ENCODE data around the gene HSD17B12. TPM values are rescaled to one million over a fixed set of nuclear protein-coding genes. Genes with fewer than 3 reads are reported as not detected.
"Not testable (repeated sequence)": the region's sequence is repeated elsewhere in the genome, so short reads cannot be mapped to it uniquely, and the experiment has no call there.

Gene HSD17B12
- total RNA-seq, 1 experiment from 2014 or later = 96.9 TPM

DNA sequence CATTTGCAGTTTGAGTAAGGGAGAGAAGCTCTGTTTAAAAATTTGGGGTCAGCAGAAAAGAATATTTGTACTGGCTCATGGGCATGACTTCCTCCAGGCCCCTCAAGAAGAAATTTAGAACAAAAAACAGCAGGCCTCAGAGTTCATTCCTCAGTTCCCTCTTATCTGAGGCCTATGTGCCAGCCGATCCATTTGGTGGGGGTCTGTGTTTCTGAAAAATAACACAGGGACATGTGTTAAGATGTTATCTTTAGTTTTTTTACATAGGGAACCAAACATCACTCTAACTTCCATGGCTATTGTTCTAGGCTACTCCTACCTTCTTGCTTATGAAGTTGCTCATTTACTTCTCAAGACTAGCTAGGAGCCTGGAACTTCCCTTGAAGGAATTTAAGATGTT, 16.2 kb upstream of the HSD17B12 start:
- Histone ChIP-seq H3K4me1 (replicated peaks) (no peaks in the 10 kb centered on the region), H3K36me3 (no peaks in the 10 kb centered on the region), H3K9me3 (replicated peaks) (no peaks in the 10 kb centered on the region), H3K4me3 (no peak overlapping the region), H3K27me3 (replicated peaks) (peaks cover 36% of the 10 kb centered on the region), H3K27ac (no peak overlapping the region)
- DNase-seq (ENCODE audit: low read depth in 1 of 2, low spot score in 2 of 2) = no peak

- H3K27me3 ChIP-seq (replicated peaks); H3K36me3 ChIP-seq; H3K4me1 ChIP-seq (replicated peaks); H3K27ac ChIP-seq; H3K4me3 ChIP-seq; H3K9me3 ChIP-seq (replicated peaks); DNase-seq (ENCODE audit: low read depth in 1 of 2, low spot score in 2 of 2): not testable (repeated sequence)
Observed at GRCh38 chr11:43671284-43671683, 9.3 kb upstream of the HSD17B12 start.

DNA sequence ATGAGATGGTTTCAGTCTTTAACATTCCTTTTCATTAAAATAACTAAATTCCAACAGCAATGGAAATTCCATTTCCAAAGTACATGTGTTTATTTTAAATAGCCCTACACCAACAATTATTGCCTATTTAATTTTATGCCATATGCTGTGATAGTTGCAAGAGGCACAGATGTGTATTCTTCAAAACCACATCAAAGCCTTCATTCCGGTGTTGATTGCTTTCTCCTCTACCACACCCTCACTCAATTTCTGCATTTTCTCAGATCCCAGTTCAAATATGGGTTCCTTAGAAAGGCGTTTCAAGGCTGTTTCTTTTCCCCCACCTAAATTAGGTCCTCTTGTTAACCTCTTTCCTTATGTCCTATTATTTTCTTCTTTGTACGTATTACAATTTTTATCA, 6.0 kb upstream of the HSD17B12 start:
- Histone ChIP-seq H3K4me3 (no peak overlapping the region), H3K9me3 (replicated peaks) (no peaks in the 10 kb centered on the region), H3K4me1 (replicated peaks) (no peaks in the 10 kb centered on the region), H3K27me3 (replicated peaks) (no peaks in the 10 kb centered on the region), H3K36me3 (no peaks in the 10 kb centered on the region), H3K27ac (no peak overlapping the region)
- no peak for DNase-seq (ENCODE audit: low read depth in 1 of 2, low spot score in 2 of 2)

- Histone ChIP-seq H3K27me3 (replicated peaks) (no peaks in the 10 kb centered on the region), H3K4me1 (replicated peaks) (peaks cover 6% of the 10 kb centered on the region), H3K27ac (no peak overlapping the region), H3K9me3 (replicated peaks) (no peaks in the 10 kb centered on the region), H3K36me3 (peaks cover 4% of the 10 kb centered on the region; the same call in 1 of the 2 replicates), H3K4me3 (no peak overlapping the region)
- no peak for DNase-seq (ENCODE audit: low read depth in 1 of 2, low spot score in 2 of 2)
Observed at GRCh38 chr11:43676933-43677332, 3.6 kb upstream of the HSD17B12 start.

- H3K4me1 ChIP-seq (replicated peaks) = peaks cover 9% of the 10 kb centered on the region
- H3K36me3 ChIP-seq = peaks cover 15% of the 10 kb centered on the region
- H3K4me3 ChIP-seq = peak overlapping the region; percentile 67
- peak overlapping the region; percentile 72 for H3K27ac ChIP-seq
- no peak for DNase-seq (ENCODE audit: low read depth in 1 of 2, low spot score in 2 of 2)
- no peaks in the 10 kb centered on the region for H3K9me3 ChIP-seq (replicated peaks)
- no peaks in the 10 kb centered on the region for H3K27me3 ChIP-seq (replicated peaks)
Observed at GRCh38 chr11:43681401-43681942, 934 bp downstream of the HSD17B12 start.

- peaks cover 15% of the 10 kb centered on the region for H3K36me3 ChIP-seq
- H3K27ac ChIP-seq; H3K4me1 ChIP-seq (replicated peaks); DNase-seq (ENCODE audit: low read depth in 1 of 2, low spot score in 2 of 2); H3K27me3 ChIP-seq (replicated peaks); H3K9me3 ChIP-seq (replicated peaks): not testable (repeated sequence)
- peak overlapping the region; percentile 67; the same call in 1 of the 2 replicates for H3K4me3 ChIP-seq
Observed at GRCh38 chr11:43682081-43682480, 1.5 kb downstream of the HSD17B12 start.

- no peak for DNase-seq (ENCODE audit: low read depth in 1 of 2, low spot score in 2 of 2)
- Histone ChIP-seq H3K4me3 (no peak overlapping the region), H3K36me3 (peaks cover 19% of the 10 kb centered on the region), H3K9me3 (replicated peaks) (no peaks in the 10 kb centered on the region), H3K27me3 (replicated peaks) (no peaks in the 10 kb centered on the region), H3K4me1 (replicated peaks) (peaks cover 9% of the 10 kb centered on the region), H3K27ac (no peak overlapping the region)
Observed at GRCh38 chr11:43685440-43685839, 4.9 kb downstream of the HSD17B12 start.

DNA sequence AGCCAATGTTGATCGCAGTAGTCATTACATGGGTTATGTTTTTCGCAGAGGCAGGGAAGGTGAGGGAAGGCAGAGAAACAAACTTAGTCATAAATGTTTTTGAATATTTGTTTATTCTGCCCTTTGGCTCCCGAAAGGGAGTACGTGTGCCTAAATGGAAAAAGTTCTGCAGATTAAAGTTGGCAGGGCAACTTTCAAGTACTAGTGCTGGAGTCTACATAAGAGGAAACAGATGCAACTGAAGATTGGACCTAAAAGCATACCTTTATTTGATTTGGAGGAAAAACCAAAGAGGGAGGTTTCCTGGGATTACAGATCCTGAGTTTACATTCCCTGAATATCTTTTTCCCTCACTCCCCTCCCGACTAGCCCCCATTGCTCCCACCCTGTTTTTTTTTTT, 5.7 kb downstream of the HSD17B12 start:
- Histone ChIP-seq H3K4me3 (no peak overlapping the region), H3K4me1 (replicated peaks) (peaks cover 9% of the 10 kb centered on the region), H3K9me3 (replicated peaks) (no peaks in the 10 kb centered on the region), H3K27me3 (replicated peaks) (no peaks in the 10 kb centered on the region), H3K27ac (no peak overlapping the region), H3K36me3 (peaks cover 16% of the 10 kb centered on the region)
- no peak for DNase-seq (ENCODE audit: low read depth in 1 of 2, low spot score in 2 of 2)

DNA sequence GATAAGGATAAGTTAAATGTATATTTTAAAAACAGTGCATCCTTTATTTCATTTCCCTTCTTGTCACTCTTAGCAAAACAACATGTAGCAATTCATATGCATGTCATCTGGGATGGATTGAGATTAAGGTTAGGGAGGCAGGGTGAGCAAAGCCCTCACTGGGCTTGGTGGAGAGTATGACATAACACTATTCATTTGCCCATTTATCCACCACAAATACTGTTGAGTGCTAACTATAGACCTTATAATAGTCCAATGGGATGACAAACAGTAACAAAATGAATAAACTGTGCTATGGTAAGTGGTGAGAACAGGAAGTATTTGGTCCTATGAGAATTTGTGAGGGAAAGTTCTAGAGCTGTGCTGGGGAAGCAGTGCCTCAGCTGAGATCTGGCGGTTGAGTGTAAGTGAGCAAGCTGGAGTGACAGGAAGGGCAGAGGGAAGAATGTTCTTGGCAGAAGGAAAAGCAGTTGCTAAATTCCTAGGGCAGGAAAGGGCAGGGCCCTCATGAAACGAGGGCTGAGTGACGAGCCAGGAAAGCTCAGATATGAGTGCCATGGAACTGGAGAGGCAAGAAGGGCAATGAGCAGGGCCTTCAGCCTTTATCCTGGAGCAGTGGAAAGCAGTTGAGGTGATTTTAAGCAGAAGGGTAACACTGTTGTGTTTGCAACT, 6.7 kb downstream of the HSD17B12 start:
- no peak for DNase-seq (ENCODE audit: low read depth in 1 of 2, low spot score in 2 of 2)
- no peaks in the 10 kb centered on the region for H3K4me1 ChIP-seq (replicated peaks)

DNA sequence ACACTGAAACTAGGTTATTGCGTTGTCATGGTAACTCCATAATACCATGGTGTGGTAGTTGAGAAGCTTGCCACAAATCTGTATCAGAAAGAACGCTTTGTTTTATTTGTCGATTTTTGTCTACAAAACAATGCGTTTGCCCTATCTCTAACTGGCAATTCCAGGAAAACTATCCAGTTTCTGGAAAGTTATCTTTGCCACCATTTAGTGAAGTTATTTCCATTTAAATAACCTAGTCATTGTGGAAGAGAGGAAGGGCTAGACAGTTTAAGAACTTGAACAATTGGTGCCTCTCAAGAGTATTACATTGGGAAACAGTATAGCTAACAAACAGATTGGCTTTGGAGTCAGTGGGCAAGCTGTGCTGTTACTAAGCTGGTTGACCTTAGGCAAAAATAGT, 7.9 kb downstream of the HSD17B12 start:
- Histone ChIP-seq H3K27me3 (replicated peaks) (no peaks in the 10 kb centered on the region), H3K27ac (no peak overlapping the region), H3K4me3 (no peak overlapping the region), H3K36me3 (peaks cover 18% of the 10 kb centered on the region), H3K9me3 (replicated peaks) (no peaks in the 10 kb centered on the region), H3K4me1 (replicated peaks) (no peaks in the 10 kb centered on the region)
- no peak for DNase-seq (ENCODE audit: low read depth in 1 of 2, low spot score in 2 of 2)

More for the DNA sequence above, 6.7 kb downstream of the HSD17B12 start:
- H3K36me3 ChIP-seq = peaks cover 12% of the 10 kb centered on the region
- no peaks in the 10 kb centered on the region for H3K9me3 ChIP-seq (replicated peaks)
- no peak overlapping the region for H3K27ac ChIP-seq
- no peak overlapping the region for H3K4me3 ChIP-seq
- no peaks in the 10 kb centered on the region for H3K27me3 ChIP-seq (replicated peaks)

GRCh38 chr11:43689167-43689566, 8.6 kb downstream of the HSD17B12 start:
- Histone ChIP-seq H3K27ac (no peak overlapping the region), H3K9me3 (replicated peaks) (no peaks in the 10 kb centered on the region), H3K4me1 (replicated peaks) (no peaks in the 10 kb centered on the region), H3K36me3 (peaks cover 13% of the 10 kb centered on the region), H3K27me3 (replicated peaks) (no peaks in the 10 kb centered on the region), H3K4me3 (no peak overlapping the region)
- DNase-seq (ENCODE audit: low read depth in 1 of 2, low spot score in 2 of 2) = no peak

DNA sequence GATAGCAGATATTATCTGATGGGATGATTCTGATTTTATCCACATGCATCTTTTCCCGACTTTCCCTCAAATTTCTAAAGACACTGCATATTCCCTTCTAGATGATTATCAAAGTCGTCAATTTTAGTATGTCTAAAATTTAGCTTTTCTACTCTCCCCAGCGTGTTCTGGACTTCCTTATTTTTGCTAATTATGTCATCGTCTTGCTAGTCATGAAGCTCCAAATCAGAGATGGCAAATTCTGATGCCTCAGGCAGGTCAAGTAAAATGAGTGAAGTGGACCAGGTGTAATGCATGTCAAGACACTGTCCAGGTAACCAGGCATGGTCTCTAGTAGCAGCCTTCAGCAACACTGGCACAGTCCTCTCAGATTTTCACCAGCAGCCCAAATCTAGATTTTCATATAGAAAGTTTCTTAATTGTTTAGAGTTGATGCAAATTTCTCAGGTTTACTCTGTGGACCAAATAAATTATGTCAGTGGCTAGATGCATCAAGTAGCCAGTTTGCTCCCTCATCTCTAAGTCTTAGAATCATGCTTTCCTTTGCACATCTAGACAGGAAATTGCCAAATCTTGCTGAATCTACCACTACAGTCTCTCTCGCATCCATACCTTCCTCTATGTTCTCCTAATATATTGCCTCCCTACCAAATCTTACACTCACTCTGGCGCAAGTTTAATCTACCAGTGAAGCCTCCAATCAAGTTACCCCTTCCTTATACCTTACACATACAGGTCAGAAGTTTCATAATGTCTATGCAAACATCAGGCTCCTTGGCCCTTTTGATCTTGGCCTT, 10.6 kb downstream of the HSD17B12 start:
- H3K27me3 ChIP-seq (replicated peaks) = no peaks in the 10 kb centered on the region
- peaks cover 13% of the 10 kb centered on the region for H3K36me3 ChIP-seq
- H3K9me3 ChIP-seq (replicated peaks) = no peaks in the 10 kb centered on the region
- H3K27ac ChIP-seq = no peak overlapping the region
- no peak for DNase-seq (ENCODE audit: low read depth in 1 of 2, low spot score in 2 of 2)
- H3K4me3 ChIP-seq = no peak overlapping the region
- H3K4me1 ChIP-seq (replicated peaks) = no peaks in the 10 kb centered on the region

DNA sequence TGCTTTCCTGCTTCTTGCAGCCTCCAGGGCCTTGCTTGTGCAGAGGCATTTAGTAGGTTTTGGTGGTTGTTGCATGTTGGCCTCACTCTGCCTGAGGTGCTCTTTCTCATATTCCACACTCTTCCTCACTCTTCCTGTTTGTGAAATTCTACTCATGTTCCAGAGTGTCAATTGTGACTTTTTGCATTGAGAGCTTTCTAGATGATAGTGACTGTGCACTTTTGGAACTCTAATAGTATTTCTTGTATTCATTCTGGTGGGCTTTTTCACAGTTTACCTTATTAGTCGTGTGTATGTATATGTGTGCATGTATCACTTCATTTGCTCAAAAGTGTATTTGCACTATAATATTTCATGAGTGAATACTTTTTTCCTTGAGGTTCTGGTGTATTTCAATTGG, 11.3 kb downstream of the HSD17B12 start:
- no peaks in the 10 kb centered on the region for H3K27me3 ChIP-seq (replicated peaks)
- H3K9me3 ChIP-seq (replicated peaks) = no peaks in the 10 kb centered on the region
- H3K36me3 ChIP-seq = peaks cover 16% of the 10 kb centered on the region
- no peaks in the 10 kb centered on the region for H3K4me1 ChIP-seq (replicated peaks)
- no peak overlapping the region for H3K4me3 ChIP-seq
- no peak overlapping the region for H3K27ac ChIP-seq
- no peak for DNase-seq (ENCODE audit: low read depth in 1 of 2, low spot score in 2 of 2)

DNA sequence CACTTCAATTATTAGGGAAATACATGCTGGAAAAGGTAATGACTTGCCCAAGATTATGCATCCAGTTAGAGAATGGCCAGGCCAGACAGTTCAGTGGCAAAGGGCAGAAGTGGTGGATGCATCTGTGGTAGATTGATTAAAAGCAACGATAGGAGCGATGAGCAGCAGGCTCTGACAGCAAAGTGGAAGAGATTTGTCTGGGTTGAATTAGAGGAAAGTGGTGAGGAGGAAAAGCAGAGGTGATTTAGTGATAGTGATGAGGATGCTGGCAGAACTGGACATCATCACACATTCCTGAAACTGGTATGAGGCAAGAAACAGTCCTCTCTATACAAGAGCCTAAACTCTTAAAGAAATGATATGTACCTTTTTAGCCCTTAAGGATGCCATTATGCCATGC, 12.5 kb downstream of the HSD17B12 start:
- H3K4me3 ChIP-seq = no peak overlapping the region
- H3K4me1 ChIP-seq (replicated peaks) = no peaks in the 10 kb centered on the region
- H3K27me3 ChIP-seq (replicated peaks) = no peaks in the 10 kb centered on the region
- no peaks in the 10 kb centered on the region for H3K9me3 ChIP-seq (replicated peaks)
- no peak for DNase-seq (ENCODE audit: low read depth in 1 of 2, low spot score in 2 of 2)
- no peak overlapping the region for H3K27ac ChIP-seq
- peaks cover 16% of the 10 kb centered on the region for H3K36me3 ChIP-seq
